Jurkat, Clone E6-1 (cell line): ENCODE data around the gene ABHD2.

Source experiments
- DNase-seq: peaks from one replicate; pipeline ENCODE4 v3.0.0-alpha.2; 2011; ENCODE audit warnings: low read depth, low spot score
- H3K4me3 ChIP-seq: 2 replicates; pipeline ENCODE4 v1.5.1; 2011; ENCODE audit warnings: mild to moderate bottlenecking, low read length, control low read depth, moderate library complexity

The ABHD2 gene

DNA sequence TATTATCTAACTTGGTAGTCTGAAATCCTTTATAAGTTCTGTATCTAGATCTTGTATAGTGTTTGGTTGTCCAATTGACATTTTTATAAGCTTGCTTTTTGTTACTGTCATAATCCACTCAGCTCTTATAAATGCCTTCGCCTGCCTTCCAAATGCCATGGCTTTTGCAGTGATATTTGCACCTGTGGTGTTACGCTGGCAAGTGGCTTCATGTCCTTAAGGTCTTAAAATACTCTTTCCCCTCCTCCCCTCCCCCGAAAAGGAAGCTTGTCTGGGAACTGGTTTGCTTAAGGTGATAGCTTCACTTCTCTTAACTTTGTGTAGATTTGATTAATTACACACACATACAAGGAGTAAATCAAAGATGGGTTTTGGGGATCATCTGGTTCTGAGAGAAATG lies 62.0 kb downstream of the ABHD2 start:
- DNase-seq = no peak
- no peak overlapping the region for H3K4me3 ChIP-seq

- H3K4me3 ChIP-seq = no peak overlapping the region
- DNase-seq = no peak
Observed at GRCh38 chr15:89150762-89151664, 62.8 kb downstream of the ABHD2 start.

GRCh38 chr15:89155122-89155521 lies 66.9 kb downstream of the ABHD2 start:
- DNase-seq = no peak
- H3K4me3 ChIP-seq = no peak overlapping the region

DNA sequence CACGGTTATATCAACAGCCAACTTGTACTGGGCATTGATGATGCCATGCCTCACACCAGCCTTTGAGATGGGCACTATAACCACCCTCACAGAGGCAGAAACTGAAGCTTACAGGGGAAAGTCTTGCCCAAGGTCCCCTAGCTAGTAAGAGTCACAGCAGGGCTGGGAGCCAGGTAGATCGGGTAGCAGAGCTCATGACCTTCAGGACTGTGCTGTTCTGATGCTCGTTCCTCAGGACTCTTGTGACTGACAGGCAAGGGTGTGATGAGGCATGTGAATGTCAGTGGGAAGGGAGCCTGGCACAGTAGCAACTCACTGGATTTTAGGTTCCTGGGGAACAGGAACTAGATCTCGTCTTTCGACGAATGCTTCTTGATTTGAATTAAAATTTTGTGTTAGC lies 67.4 kb downstream of the ABHD2 start:
- H3K4me3 ChIP-seq = no peak overlapping the region
- DNase-seq = no peak

DNA sequence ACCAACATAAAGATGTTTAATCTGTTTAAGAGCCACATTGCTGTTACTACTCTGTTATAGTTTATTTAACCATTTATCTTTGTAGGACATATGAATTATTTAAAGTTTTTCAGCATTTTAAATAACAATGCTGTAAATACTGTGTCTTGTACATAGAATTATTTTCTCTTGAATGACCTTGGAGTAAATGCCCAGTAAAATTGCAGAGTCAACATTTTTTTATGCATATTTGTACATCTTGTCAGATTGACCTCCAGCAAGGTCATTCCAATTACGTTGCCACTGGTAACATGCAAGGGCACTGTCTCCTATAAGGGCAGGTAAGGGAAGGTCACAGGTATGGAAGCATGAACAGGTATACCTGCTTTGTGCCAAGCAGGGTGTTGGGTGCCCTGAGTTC lies 68.8 kb downstream of the ABHD2 start:
- no peak for DNase-seq
- H3K4me3 ChIP-seq = no peak overlapping the region

GRCh38 chr15:89157918-89158564 lies 69.8 kb downstream of the ABHD2 start:
- no peak overlapping the region for H3K4me3 ChIP-seq
- no peak for DNase-seq

GRCh38 chr15:89161666-89162065 lies 73.4 kb downstream of the ABHD2 start:
- no peak for DNase-seq
- no peak overlapping the region for H3K4me3 ChIP-seq

GRCh38 chr15:89163271-89164055 lies 75.2 kb downstream of the ABHD2 start:
- no peak overlapping the region for H3K4me3 ChIP-seq
- DNase-seq = no peak

DNA sequence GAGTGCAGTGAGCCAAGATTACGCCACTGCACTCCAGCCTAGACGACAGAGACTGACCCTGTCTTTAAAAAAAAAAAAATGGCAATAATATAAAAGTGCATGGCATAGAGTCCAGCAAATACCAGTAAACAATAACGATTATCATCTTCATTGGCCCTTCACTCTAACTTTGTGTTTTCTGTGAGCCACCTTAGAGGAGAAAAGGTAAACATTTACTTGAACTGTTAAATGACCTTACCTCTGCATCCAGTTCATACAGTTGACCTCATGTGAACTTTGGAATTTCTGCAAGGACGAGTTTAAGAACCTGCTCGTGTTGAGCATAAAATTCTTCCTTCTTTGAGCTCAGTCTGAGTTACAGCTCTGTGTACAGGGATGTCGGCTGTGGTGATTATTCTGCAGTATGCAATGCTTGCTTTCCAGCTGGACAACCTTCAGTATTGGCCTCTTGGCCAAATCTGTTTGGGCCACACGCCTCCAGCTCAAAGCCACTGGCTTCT lies 76.5 kb downstream of the ABHD2 start:
- no peak for DNase-seq
- H3K4me3 ChIP-seq = no peak overlapping the region

- H3K4me3 ChIP-seq = no peak overlapping the region
- DNase-seq = no peak
Observed at GRCh38 chr15:89165677-89166076, 77.4 kb downstream of the ABHD2 start.

- no peak for DNase-seq
- H3K4me3 ChIP-seq = no peak overlapping the region
Observed at GRCh38 chr15:89167267-89168176, 79.3 kb downstream of the ABHD2 start.

DNA sequence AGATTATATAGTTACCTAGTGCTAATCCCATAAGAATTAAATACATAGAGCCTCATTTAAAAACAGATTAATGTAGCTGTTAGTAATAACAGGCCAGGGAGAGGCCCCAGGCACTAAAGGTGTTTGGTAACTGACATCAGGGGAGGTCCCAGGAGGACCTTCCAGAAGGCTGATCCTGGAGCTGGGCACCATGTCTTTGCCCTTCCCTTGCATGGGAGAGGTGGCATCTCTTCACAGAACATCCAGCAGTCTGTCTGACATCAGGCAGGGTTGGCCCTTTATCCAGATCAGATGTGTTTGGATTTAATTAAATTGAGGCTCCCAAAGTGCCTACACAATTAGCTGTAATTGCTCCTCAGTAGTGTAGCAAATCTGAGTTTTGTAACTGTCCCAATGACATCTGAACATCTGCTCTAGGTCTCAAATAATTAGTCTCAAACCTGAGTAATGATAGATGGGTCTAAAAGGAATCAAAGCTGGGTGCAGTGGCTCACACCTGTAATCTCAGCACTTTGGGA lies 80.1 kb downstream of the ABHD2 start:
- no peak for DNase-seq
- no peak overlapping the region for H3K4me3 ChIP-seq

DNA sequence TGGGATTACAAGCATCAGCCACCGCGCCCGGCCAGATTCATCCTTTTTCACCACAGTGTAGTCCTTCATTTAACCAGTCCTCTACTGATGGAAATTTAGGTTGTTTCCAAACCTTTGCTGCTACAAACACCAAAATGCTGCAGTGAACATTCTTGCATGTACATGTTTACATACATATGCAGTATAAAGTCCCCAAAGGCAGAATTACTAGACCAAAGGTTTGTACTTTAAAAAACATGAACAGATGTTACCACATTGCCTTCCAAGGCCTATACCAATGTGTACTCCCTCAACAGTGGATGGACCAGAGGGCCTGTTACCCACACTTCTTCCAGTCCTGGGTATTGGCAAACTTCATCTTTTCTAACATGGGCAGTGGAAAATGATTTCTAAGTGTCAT lies 82.1 kb downstream of the ABHD2 start:
- no peak for DNase-seq
- no peak overlapping the region for H3K4me3 ChIP-seq

- peak; percentile 14 for DNase-seq
- no peak overlapping the region for H3K4me3 ChIP-seq
Observed at GRCh38 chr15:89171136-89172072, 83.1 kb downstream of the ABHD2 start.

- no peak overlapping the region for H3K4me3 ChIP-seq
- DNase-seq = no peak
Observed at GRCh38 chr15:89172921-89173320, 84.7 kb downstream of the ABHD2 start.

GRCh38 chr15:89174476-89174875 lies 86.2 kb downstream of the ABHD2 start:
- no peak for DNase-seq

DNA sequence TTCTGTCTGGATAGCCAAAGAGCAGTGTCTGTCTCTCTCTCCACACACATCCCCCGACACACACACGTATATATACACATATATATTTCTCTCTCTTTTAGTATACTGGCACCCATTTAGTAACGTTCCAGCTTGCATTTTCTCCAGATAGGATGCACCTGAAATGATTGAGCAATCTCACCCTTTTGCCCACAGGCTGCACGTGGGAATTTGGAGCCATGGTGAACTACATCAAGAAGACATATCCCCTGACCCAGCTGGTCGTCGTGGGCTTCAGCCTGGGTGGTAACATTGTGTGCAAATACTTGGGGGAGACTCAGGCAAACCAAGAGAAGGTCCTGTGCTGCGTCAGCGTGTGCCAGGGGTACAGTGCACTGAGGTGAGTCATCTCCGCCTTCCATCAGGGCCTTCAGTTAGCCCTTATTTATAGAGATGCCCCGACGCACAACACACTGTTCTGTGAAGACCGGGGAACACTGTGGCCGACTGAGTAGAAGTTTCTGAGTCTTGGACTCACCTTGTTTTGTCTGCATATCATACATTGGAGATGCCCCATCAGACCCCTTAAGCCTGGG lies 87.4 kb downstream of the ABHD2 start:
- no peak overlapping the region for H3K4me3 ChIP-seq
- DNase-seq = no peak

More at GRCh38 chr15:89174476-89174875, 86.2 kb downstream of the ABHD2 start:
- H3K4me3 ChIP-seq = no peak overlapping the region
